Endometrial microvascular endothelial cells (primary cell): Measurements from ENCODE around the gene KLLN. TPM values are rescaled to one million over a fixed set of nuclear protein-coding genes. Genes with fewer than 3 reads are reported as not detected.

ENCODE experiments used
- in situ Hi-C: cut with HindIII; loops from 2 replicates; pipeline ENCODE4 v1.10.0; 2017; ENCODE audit warnings: low sequenced_read_pairs, low pct_unique_long_range_greater_than_20kb; ENCODE audit errors: inconsistent ontology term
- total RNA-seq: library from RNA; depleted of rRNA; stranded (reverse); fragments of >200 nt; gene quantifications from one replicate; pipeline ENCODE4 v1.2.3, GENCODE V29; 2015; ENCODE audit errors: inconsistent ontology term

Gene KLLN
- total RNA-seq, 1 donor from 2014 or later: 0.46 TPM

GRCh38 chr10:87817609-87818504 lies 45.5 kb downstream of the KLLN start, which contains the start of gene ATAD1:
Gene ATAD1 (minus strand): TSS chr10:87818226. CDS start chr10:87814599, 3,627 bp downstream.
- in situ Hi-C loops: no loop called here

- in situ Hi-C loops: no loop called here
Observed at GRCh38 chr10:87816898-87817608, 46.3 kb downstream of the KLLN start.

- in situ Hi-C loops: no loop called here
Observed at GRCh38 chr10:87816163-87816897, 47.0 kb downstream of the KLLN start.

Other genes starting within 250 kb of the KLLN start
- 79.9 TPM for gene PAPSS2, start 203.7 kb downstream of the KLLN start, total RNA-seq
- gene ATAD1, start 45.3 kb downstream of the KLLN start, total RNA-seq: 21.8 TPM
- 29.6 TPM for gene PTEN, start 92 bp upstream of the KLLN start, total RNA-seq